Activated gamma-delta T cell treated with Interleukin-2 at 50 U/mL for 16 hours (primary cell): ENCODE measurements around the gene GET4.
"Not testable (repeated sequence)": the region's sequence is repeated elsewhere in the genome, so short reads cannot be mapped to it uniquely, and the experiment has no call there.

ENCODE experiments used
- DNase-seq: peaks from one replicate; pipeline ENCODE4 v3.0.0-alpha.2; 2020

GET4 gene

GRCh38 chr7:916291-916941 lies 40.1 kb downstream of the GET4 start:
- no peak for DNase-seq

GRCh38 chr7:917255-918117 lies 41.1 kb downstream of the GET4 start:
- DNase-seq = no peak

- no peak for DNase-seq
Measured at GRCh38 chr7:918118-918425, 41.7 kb downstream of the GET4 start.

- DNase-seq = no peak
Measured at GRCh38 chr7:918441-919113, 42.2 kb downstream of the GET4 start.

GRCh38 chr7:919114-919442 lies 42.7 kb downstream of the GET4 start:
- DNase-seq = no peak

- DNase-seq = peak; percentile 3
Measured at GRCh38 chr7:919924-920341, 43.6 kb downstream of the GET4 start.

GRCh38 chr7:920351-921070 lies 44.2 kb downstream of the GET4 start:
- DNase-seq = peak; percentile 20

- no peak for DNase-seq
Measured at GRCh38 chr7:921071-921461, 44.7 kb downstream of the GET4 start.

GRCh38 chr7:921581-922333 lies 45.4 kb downstream of the GET4 start:
- peak; percentile 16 for DNase-seq

- peak; percentile 56 for DNase-seq
Measured at GRCh38 chr7:922334-923107, 46.2 kb downstream of the GET4 start.

- peak; percentile 94 for DNase-seq
Measured at GRCh38 chr7:923108-924041, 47.0 kb downstream of the GET4 start.

GRCh38 chr7:924042-924441 lies 47.7 kb downstream of the GET4 start:
- not testable (repeated sequence) for DNase-seq

GRCh38 chr7:924541-925231 lies 48.3 kb downstream of the GET4 start:
- peak; percentile 54 for DNase-seq

- peak; percentile 89 for DNase-seq
Measured at GRCh38 chr7:925601-926000, 49.2 kb downstream of the GET4 start.

GRCh38 chr7:926061-927030 lies 50.0 kb downstream of the GET4 start:
- peak; percentile 3 for DNase-seq

GRCh38 chr7:927031-927671 lies 50.8 kb downstream of the GET4 start:
- peak; percentile 3 for DNase-seq

- DNase-seq = peak; percentile 4
Measured at GRCh38 chr7:929311-929711, 53.0 kb downstream of the GET4 start.
